RWPE1 (cell line): Measurements from ENCODE around the gene GRB10.

Source experiments
- CTCF ChIA-PET: fragments of 350-600 bp; sonication (Branson Sonifier 250); formaldehyde crosslinking; extraction: SDS; loops from one replicate; lab custom pipeline; 2021; lab: Yijun Ruan, JAX
- POLR2A ChIA-PET: fragments of 400-600 bp; formaldehyde crosslinking; extraction: SDS; loops from one replicate; lab custom pipeline; 2020; ENCODE audit warnings: antibody characterized with exemption; ENCODE audit not compliant: low non-redundant PET; lab: Yijun Ruan, JAX
- DNase-seq: peaks from one replicate; pipeline ENCODE4 v3.0.0; 2012; ENCODE audit warnings: low spot score
- H3K27ac ChIP-seq: fragments of 450-650 bp; 2 replicates; pipeline ENCODE4 v1.5.1; 2017
- CTCF ChIP-seq: fragments of 450-650 bp; conservative IDR thresholded peaks from 2 replicates; pipeline ENCODE4 v1.5.1; 2017; ENCODE audit warnings: low read depth, mild to moderate bottlenecking

The GRB10 gene

GRCh38 chr7:50754241-50754640, 28.5 kb downstream of the GRB10 start:
- POLR2A ChIA-PET, result no interaction called here
- no peak for TF ChIP-seq CTCF
- no peak overlapping the region for H3K27ac ChIP-seq
- CTCF ChIA-PET, result no interaction called here
- no peak for DNase-seq

GRCh38 chr7:50752422-50752821, 30.3 kb downstream of the GRB10 start:
- TF ChIP-seq CTCF, result no peak
- ChIA-PET CTCF (interaction anchor here (0.6 kb wide), 2 partner anchors 25 to 269 kb away, joined by 3 to 4 read pairs; no protein-coding TSS in a partner anchor), POLR2A (no interaction called here)
- DNase-seq, result no peak
- no peak overlapping the region for H3K27ac ChIP-seq

- TF ChIP-seq CTCF, result no peak
- ChIA-PET POLR2A (interaction anchor here (0.7 kb wide), 1 partner anchor 315 kb away, joined by 3 read pairs; no protein-coding TSS in a partner anchor), CTCF (no interaction called here)
- H3K27ac ChIP-seq, result no peak overlapping the region
- no peak for DNase-seq
Measured at GRCh38 chr7:50751146-50751545, 31.6 kb downstream of the GRB10 start.

GRCh38 chr7:50749896-50750295, 32.8 kb downstream of the GRB10 start:
- CTCF ChIA-PET, result no interaction called here
- no peak overlapping the region for H3K27ac ChIP-seq
- TF ChIP-seq CTCF, result no peak
- no peak for DNase-seq
- POLR2A ChIA-PET, result no interaction called here

GRCh38 chr7:50748472-50748871, 34.2 kb downstream of the GRB10 start:
- no peak for TF ChIP-seq CTCF
- no peak overlapping the region for H3K27ac ChIP-seq
- POLR2A ChIA-PET, result no interaction called here
- CTCF ChIA-PET, result no interaction called here
- no peak for DNase-seq

GRCh38 chr7:50745835-50746234, 36.9 kb downstream of the GRB10 start:
- no peak overlapping the region for H3K27ac ChIP-seq
- no peak for TF ChIP-seq CTCF
- DNase-seq, result no peak
- ChIA-PET POLR2A (no interaction called here), CTCF (no interaction called here)

- no peak for DNase-seq
- no peak for TF ChIP-seq CTCF
- no peak overlapping the region for H3K27ac ChIP-seq
- ChIA-PET CTCF (no interaction called here), POLR2A (no interaction called here)
Measured at GRCh38 chr7:50745336-50745735, 37.4 kb downstream of the GRB10 start.
